Astrocyte of the spinal cord (primary cell): Measurements from ENCODE around the gene PPARD.

Source experiments
- DNase-seq: peaks from one replicate; pipeline ENCODE4 v3.0.0; 2011; ENCODE audit warnings: low read depth, low spot score
- H3K4me3 ChIP-seq: 2 replicates; pipeline ENCODE4 v1.5.1; 2011; ENCODE audit warnings: low read depth, mild to moderate bottlenecking, low read length, moderate library complexity
- CTCF ChIP-seq: IDR thresholded peaks from 2 replicates; pipeline ENCODE4 v1.5.1; 2012; ENCODE audit warnings: low read depth, mild to moderate bottlenecking, low read length, inconsistent platforms
- in situ Hi-C: cut with HindIII; loops from 2 replicates; pipeline ENCODE4 v1.10.0; 2017; ENCODE audit warnings: low sequenced_read_pairs

PPARD gene

GRCh38 chr6:35312807-35313206 is 29.6 kb upstream of the PPARD start:
- no peak overlapping the region for H3K4me3 ChIP-seq

GRCh38 chr6:35317483-35318195 is 24.7 kb upstream of the PPARD start:
- peak overlapping the region; percentile 46 for H3K4me3 ChIP-seq
- TF ChIP-seq CTCF: no peak
- in situ Hi-C loops: no loop called here
- no peak for DNase-seq

More at GRCh38 chr6:35312807-35313206, 29.6 kb upstream of the PPARD start:
- in situ Hi-C loops: no loop called here
- TF ChIP-seq CTCF: no peak
- no peak for DNase-seq

- in situ Hi-C loops: no loop called here
- peak; percentile 12 for TF ChIP-seq CTCF
- peak; percentile 82 for DNase-seq
- H3K4me3 ChIP-seq: peak overlapping the region; percentile 46
Measured at GRCh38 chr6:35318196-35319171, 23.9 kb upstream of the PPARD start.

GRCh38 chr6:35319346-35320030 is 22.9 kb upstream of the PPARD start:
- TF ChIP-seq CTCF: no peak
- in situ Hi-C loops: no loop called here
- H3K4me3 ChIP-seq: no peak overlapping the region
- DNase-seq: no peak

- H3K4me3 ChIP-seq: no peak overlapping the region
- in situ Hi-C loops: no loop called here
Measured at GRCh38 chr6:35320031-35320410, 22.3 kb upstream of the PPARD start.

More at GRCh38 chr6:35320031-35320410, 22.3 kb upstream of the PPARD start:
- no peak for DNase-seq
- no peak for TF ChIP-seq CTCF
